CD4-positive, alpha-beta T cell treated with Interleukin-15 for 1 hour (primary cell): ENCODE data around the gene KLF4.
A peak's percentile ranks its signal among the peaks of the same experiment; 100 is the strongest.

Experiments used
- DNase-seq: peaks from one replicate; pipeline ENCODE4 v3.0.0-alpha.2; 2020

The KLF4 gene

DNA sequence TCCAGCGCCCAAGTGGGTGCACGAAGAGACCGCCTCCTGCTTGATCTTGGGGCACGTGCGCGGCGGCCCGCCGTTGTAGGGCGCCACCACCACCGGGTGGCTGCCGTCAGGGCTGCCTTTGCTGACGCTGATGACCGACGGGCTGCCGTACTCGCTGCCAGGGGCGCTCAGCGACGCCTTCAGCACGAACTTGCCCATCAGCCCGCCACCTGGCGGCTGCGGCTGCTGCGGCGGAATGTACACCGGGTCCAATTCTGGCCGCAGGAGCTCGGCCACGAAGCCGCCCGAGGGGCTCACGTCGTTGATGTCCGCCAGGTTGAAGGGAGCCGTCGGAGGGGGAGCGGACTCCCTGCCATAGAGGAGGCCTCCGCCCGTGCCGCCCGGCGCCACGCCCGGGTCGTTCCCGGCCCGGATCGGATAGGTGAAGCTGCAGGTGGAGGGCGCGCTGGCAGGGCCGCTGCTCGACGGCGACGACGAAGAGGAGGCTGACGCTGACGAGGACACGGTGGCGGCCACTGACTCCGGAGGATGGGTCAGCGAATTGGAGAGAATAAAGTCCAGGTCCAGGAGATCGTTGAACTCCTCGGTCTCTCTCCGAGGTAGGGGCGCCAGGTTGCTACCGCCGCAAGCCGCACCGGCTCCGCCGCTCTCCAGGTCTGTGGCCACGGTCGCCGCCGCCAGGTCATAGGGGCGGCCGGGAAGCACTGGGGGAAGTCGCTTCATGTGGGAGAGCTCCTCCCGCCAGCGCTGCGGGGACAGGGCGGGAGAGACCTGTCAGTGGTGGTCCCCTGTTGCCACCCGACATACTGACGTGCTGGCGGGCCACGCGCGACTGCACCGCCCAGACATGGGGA is 1.8 kb downstream of the KLF4 start:
- DNase-seq, result peak; percentile 54

DNA sequence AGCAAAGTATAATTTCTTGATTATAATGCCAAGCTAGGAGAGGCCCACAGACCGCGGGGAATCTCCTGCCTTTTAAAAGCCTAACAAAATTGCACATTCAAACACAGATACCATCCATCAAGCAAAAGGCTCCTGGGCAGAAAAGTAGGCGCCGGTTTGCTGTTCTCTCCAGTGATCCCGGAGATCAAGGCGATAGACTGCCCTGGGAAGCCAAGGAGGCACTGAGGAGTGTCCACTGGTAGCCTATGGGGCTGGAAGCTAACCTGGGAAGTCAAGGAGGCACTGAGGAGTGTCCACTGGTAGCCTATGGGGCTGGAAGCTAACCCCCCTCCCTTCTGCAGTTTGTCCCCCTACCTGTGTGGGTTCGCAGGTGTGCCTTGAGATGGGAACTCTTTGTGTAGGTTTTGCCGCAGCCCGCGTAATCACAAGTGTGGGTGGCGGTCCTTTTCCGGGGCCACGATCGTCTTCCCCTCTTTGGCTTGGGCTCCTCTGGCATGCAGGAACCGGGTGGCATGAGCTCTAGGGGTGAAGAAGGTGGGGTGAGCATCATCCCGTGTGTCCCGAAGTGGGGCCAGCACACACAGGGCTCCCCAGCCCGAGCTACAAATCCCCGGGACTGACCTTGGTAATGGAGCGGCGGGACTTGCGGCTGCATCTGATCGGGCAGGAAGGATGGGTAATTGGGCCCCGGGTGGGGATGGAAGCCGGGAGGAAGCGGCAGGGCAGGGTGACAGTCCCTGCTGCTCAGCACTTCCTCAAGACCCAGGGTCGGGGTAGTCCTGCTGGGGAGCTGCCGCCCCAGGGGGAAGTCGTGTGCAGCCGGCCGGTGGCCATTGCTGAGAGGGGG is 2.7 kb downstream of the KLF4 start:
- DNase-seq, result no peak

DNA sequence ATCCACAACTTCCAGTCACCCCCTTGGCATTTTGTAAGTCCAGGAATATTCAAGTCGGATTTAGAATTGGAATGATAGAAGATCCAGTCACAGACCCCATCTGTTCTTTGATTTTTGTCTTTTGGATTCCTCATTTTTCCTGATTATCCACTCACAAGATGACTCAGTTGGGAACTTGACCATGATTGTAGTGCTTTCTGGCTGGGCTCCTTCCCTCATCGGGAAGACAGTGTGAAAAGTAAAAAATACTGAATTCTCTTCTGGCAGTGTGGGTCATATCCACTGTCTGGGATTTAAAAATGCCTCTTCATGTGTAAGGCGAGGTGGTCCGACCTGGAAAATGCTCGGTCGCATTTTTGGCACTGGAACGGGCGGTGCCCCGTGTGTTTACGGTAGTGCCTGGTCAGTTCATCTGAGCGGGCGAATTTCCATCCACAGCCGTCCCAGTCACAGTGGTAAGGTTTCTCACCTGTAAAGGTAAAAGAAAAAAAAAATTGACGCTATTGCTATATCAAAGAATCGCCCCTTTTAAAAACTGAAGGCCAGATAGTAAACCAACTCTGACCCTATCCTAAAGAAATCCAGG is 4.0 kb downstream of the KLF4 start:
- no peak for DNase-seq

DNA sequence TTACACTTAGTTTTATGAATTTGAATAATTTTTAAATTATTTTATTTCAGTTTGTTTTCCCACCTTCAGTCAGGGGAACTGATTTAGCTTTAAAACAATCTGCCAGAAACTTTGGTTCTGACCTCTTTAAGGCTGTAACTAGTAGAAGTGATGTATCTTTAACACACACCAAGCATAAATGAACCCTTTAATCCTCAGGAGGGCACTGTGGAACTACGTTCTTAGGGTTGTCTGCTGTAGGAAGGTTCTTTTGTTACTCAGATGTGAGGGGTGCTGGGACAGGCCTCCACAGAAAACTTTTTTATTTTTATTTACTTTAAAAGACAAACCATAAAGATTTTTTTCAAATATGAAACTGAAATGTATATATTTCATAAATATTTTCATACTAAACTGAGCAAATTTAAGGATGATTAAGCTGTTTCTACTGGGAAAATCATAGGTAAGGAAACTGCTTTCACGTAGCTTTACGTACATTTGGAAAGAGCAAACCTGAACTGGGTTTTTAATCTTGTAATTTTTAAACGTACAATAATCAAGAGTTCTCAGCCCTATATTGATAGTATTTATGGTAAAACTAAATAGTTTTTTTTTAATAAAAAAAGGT is 5.3 kb downstream of the KLF4 start:
- peak; percentile 21 for DNase-seq

DNA sequence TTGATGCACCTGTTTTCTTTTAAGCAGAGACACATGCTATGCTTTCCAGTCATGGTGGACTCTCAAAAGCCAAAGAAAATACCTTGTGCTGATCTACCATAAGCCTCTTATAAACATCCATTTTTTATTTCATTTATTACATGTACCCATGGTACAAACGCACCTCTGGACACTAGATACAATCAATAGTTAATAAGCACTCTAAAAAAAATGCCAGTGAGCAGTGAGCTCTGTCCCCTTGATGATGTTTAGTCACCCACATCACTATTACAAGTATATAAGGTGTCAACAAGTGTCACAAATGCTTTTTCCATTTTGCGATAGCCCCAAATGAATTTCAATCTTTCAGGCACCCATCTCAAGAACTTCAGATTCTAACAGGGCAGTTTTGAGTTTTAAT is 5.9 kb downstream of the KLF4 start:
- DNase-seq, result no peak

DNA sequence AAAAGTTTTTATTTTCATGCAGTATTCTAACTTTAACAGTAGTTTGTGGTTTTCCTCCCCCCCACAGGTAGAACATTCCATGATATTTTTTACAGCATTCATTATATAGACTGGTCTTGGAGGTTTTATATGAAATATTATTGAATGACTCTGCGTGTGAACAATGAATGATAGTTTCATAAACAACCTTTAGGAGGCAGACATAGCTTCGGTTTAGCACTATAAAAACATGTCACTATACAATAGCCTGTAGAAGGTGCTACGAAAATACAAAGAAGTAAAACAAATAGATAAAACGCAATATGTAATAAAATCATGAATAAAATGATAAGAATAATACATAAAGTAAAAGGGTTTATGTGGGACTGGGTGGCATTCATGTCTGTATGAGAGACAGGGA is 8.5 kb downstream of the KLF4 start:
- no peak for DNase-seq

DNA sequence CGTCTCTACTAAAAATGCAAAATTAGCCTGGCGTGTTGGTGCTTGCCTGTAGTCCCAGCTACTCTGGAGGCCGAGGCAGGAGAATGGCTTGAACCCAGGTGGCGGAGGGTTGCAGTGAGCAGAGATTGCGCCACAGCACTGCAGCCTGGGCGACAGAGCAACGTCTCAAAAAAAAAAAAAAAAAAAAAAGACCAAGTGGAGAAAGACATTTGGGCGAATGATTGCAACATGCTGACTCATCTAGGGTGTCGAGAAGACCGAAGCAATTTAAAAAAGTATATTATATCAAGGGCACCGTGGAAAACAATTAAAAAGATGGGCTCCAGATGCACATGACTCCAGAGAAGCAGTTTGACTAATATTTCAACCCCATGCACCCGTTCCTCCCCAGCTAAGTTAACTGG is 9.2 kb downstream of the KLF4 start:
- DNase-seq, result no peak

DNA sequence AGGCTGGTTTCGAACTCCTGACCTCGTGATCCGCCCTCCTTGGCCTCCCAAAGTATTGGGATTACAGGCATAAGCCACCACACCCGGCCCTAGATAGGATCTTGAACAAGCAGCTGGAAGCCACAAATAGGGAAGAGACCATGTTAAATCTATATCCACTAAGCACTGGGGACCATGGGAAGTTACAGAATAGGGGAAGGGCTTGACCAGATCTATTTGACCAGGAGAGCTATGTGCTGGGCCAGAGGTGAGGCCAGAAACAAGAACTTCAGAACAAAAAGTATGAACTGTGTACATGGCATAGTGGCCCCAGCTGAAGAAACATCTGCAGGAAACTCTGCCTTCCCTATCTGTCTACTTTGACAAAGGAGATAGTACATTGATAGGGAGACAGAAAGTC is 10.8 kb downstream of the KLF4 start:
- no peak for DNase-seq

DNA sequence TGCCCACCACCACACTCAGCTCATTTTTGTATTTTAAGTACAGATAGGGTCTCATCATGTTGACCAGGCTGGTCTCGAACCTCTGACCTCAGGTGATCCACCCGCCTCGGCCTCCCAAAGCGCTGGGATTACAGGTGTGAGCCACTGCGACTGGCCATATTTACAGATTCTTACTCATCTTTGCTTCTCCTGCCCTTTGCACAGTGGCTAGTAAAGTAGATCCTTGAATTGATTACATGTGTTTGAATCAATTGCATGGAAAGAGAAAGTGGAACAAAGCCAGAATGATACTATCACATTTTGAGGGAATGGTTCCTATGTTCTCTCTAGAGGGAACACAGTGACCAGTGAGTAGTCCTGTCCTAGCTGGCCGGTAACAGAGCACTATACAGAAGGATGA is 15.4 kb downstream of the KLF4 start:
- DNase-seq, result no peak

DNA sequence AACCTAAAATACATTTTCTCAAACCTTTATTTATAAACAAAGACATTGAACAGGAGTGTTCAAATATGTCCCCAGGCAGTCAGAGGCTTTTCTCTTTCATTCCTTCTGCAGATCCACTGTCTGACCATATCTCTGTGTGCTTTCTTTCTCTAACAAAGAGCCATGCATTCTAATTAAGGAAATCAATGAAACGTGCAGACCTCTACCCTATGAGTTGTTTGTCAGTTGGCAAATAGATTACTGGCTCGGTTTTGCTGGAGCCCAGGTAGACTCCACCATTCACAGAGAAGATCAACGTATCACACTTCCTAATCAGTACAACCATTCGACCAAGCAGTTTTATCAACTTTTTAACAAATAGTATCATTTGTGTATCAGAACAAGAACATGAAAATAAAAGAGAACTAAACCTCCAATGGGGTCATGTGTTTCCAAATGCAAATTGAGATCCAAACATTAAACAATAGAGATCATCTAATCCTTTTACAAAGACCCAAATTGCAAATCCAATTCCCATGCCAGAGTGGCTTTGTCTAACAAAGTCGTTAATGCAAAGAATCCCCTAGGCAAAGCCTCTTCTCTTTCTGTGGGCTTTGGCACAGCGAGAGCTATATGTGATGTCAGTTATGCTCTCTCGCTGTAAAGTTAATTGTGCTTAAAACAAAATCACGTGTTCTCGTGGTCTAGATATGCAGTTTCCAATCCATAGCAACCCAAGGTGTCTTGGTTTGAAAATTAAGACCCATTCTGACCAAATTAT is 16.8 kb downstream of the KLF4 start:
- no peak for DNase-seq

DNA sequence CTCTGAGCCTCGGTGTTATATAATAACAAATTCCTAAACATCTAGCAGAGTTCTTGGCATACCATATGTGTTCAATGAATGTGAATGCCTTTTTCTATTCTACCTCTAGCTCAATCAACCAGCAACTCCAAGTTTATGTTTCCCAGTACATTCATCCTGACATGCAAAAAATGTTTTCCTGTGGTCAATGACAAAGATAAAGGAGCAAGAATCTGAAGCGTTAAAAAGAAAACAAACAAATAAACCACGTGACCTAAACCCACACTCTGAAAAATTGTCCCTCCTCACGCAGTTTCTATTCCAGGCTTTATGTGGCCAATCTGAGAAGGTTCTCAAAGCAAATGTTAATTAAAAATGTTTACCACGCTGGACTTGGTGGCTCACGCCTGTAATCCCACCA is 18.0 kb downstream of the KLF4 start:
- no peak for DNase-seq

DNA sequence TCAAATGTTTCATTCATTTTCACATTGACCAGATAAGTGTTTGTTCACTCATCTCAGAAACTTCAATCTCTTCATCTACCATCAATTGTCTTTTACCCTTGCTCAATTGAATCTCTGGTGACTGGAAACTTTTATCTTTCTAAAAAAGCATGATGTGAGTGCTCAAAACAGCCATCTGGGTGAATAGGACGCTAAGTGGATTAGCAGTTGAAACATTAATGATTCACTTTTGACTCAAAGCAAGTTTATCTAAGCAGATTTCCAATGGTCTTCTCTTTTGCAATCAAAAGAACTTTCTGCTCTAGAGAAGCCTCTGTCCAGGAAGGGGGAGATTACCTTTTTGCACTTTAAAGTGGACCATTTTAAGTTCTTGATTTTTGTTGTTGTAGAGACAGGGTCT is 22.2 kb downstream of the KLF4 start:
- DNase-seq, result no peak

DNA sequence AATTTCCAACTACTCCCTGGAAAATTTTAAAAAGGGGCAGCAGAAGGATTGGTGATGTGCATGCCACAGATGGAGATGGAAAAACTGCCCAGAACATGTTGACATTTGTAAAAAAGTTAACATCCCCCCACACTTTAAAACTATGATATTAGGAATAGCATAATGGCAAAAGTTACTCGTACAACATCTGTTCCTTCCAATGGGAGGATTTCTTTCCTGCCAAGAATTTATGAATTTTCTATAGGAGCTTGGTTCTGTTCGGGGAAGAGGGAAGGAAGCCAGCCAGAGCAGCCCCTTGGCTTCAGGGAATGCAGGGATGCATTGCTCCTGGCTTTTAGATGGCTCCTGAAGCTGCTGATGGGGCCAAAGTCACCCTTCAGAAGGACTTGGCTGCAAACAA is 22.7 kb downstream of the KLF4 start:
- no peak for DNase-seq

DNA sequence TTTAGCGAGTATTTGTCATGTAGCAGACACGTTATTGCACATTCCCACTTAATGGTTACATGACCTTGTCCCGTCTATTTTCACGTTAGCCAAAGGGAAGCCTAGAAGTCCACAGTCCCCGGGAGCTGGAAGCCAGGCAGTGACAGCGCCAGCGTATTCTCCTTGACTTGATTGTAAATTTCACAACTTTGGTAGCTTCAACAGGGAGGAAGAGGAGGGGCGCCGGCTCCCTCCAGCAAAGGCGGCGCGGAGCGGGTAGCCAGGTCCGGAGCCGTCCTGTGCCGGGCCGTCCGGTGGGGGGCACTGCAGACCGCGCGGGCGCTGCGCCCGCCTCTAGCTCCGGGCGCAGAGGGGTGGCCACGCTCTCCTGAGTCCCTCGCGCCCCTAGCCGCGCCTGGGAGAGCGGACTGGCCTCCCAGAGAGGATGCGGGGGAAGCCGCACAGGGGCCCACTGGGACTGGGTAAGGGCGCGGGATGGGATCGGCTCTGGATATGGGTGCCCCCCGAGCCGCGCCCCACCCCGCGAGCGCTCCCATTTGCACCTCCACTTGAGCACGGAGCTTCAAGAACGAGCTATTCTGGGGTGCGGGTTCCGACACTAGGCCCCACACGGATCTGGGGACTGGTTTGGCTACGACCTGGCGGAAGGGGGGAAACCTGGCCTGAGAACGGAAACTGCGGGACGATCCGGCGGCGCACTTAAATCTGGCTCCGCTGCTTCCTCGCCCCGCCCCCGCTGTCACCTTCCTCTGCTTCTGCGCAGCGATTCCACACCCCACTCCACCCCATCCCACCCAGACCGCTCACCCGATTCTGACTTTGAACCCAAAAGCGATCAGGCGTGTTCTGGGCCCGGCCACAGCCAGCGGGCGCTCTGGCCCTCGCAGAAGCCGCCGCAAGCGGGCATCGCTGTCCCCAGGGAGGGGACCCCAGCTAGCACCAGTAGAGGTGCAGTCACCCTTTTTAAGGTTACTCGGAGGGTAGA is 23.8 kb downstream of the KLF4 start:
- DNase-seq, result peak; percentile 52

DNA sequence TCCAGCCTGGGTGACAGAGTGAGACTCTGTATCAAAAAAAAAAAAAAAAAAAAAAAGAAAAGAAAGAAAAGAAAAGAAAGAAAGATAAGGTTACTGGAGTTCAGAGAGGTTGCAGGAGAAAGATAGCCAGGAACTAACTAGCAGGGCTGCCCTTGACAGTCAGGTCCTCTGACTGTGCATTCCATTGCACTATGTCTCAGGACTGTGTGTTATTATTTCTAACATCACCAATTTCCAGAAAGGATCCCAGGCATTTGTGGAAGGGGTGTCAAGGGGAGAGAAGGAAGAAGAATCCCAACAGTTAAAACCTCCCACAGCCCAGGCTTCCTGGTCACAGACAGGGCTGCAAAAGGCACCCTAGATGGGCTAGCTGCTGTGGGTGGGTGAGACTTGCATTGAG is 25.1 kb downstream of the KLF4 start:
- no peak for DNase-seq

DNA sequence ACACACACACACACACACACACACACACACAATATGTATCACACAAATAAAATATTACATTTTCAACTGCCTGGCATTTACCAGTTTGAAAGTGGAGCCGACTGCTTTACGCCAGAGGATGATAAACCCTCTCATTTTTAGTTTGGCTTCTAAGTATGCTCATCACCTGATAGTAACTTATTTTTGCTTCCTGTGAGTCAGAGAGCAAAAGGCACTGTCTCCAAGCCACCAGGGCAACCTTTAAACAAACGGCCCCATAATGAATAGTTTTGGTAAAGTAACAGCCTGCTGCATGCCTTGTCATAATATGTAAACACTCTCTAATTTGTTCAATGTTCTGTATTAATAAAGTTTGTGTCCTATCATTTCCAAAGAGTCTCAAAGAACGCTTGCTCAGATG is 26.9 kb downstream of the KLF4 start:
- no peak for DNase-seq

DNA sequence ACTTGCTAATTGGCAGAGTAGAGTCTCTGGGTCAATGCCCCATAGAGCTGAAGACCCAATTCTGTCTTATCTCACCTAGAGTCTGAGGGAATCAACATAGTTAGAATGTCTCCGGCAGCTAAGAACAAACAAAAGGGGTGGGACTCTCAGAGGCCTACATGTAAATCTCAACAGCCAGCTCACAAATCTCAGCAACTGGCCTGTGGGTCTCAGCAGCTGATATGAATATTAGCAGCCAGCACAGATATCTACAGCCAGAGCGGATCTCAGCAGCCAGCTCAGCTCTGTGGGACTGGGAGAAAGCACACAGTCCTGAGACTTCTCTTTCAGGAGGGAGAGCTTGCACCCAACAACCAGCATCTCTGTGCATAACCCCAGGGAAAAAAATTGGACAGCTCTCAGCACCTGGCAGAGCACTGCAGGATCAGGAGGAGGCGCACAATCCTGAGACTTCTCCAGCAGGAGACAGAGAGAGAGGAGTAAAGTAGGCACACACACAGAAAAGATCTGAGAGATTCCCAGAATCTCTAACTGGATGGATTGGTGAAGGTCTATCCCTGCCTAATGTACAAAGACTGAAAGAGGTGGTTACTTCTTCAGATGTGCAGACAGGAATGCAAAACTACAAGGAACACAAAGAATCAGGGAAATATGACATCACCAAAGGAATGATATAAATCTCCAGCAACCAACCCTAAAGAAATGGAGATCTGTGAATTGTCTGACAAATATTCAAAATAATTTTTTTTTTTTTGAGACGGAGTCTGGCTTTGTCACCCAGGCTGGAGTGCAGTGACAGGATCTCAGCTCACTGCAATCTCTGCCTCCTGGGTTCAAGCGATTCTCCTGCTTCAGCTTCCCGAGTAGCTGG is 29.2 kb downstream of the KLF4 start:
- no peak for DNase-seq

DNA sequence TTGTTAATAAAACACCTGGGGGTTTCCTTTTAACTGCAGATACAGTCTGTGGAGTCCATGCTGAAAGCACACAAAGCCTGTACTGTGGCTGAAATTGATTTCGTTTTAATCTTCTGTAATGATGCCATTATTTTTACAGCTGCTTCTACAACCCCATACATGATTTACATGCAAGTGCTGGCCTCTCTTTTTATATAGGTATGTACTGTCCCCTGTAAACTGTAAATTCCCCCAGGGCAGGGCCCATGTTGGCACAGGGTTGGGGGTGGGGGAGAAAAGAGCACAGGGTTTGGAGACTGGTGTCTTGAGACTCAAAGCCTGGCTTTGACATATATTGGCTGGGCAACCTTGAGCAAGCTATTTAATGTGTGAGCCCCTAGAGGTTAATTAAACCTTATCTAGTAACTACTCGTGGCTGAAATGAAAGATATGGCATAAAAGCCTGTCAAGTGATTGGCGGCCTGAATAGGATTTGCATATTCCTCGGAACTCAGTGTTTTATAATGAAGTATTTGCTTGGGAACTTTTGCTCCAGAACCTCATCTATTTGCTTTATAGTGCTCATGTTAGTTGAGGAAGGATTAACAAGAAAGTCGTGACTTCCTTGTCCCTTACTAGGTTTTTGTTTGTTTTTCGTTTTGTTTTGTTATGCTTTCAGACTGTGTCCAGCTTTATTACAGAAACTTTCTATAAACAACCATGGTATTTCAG is 34.0 kb downstream of the KLF4 start:
- DNase-seq, result no peak

DNA sequence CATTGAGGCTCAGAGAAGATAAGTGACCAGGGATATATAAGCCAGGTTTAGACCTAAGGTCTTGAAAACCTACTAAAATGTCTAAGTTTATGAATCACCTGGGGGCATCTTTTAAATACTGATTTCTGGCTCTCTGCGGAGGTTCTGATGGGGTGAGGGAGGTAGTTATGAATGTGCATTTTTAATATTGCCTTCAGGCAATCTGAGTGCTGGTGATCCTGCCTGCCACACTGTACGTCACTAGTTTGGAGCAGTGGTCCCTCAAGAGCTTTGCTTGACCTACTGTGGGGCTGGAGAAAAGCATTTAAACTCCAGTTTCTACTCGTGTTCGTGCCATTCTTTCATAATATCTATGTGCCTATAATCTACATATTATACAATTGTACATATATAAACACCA is 36.1 kb downstream of the KLF4 start:
- no peak for DNase-seq

DNA sequence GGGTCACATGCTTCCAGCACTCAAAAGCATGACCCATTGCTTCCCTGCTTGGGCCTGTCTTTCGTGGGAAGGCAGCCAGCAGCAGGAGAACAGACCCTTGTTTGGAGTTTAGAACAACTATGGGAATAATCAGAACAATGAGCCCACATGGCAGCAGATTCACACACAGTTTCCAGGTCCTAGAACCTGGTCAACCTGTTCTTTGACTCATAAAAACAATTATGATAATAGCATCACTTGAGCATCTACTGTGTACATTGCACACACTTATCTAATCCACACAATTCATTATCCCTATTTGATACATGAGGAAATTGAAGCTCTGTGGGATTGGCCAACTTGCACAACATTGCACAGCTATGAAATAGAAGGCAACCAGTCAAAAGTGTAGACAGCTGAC is 41.7 kb downstream of the KLF4 start:
- DNase-seq, result no peak
